ENCODE results near the gene TTLL11.

Gene TTLL11

DNA sequence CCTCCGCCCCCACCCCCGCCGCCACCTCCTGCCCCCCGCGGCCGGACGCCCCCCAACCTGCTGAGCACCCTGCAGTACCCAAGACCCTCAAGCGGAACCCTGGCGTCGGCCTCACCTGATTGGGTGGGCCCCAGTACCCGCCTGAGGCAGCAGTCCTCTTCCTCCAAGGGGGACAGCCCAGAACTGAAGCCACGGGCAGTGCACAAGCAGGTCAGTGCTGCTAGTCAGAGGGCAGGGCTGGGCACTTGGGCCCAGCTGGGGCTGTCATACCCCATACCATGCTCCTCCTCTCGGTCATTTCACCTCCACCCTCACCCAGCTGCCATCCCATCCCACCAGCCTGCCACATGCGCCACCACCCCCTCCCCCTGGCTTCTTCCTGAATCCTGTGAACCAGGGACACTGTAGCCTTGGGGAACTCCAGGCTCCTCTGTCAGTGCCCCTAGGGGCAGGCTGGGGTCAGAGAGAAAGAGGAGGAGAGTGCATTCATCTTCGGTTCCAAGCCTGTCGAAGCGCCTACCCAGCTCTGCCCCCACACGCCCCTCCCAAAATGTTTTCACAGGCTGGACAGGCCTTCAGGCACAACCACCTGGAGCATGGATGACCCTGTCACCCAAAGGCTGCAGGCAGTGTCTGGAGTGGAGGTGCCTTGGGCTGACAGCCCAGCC lies 319.7 kb downstream of the TTLL11 start:
- no peak for DNase-seq (ENCODE audit: low spot score)

DNA sequence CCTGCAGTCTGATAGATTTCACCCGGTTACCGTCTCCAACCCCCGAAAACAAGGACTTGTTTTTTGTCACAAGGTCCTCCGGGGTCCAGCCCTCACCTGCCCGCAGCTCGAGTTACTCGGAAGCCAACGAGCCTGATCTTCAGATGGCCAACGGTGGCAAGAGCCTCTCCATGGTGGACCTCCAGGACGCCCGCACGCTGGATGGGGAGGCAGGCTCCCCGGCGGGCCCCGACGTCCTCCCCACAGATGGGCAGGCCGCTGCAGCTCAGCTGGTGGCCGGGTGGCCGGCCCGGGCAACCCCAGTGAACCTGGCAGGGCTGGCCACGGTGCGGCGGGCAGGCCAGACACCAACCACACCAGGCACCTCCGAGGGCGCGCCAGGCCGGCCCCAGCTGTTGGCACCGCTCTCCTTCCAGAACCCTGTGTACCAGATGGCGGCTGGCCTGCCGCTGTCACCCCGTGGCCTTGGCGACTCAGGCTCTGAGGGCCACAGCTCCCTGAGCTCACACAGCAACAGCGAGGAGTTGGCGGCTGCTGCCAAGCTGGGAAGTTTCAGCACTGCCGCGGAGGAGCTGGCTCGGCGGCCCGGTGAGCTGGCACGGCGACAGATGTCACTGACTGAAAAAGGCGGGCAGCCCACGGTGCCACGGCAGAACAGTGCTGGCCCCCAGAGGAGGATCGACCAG lies 320.4 kb downstream of the TTLL11 start:
- DNase-seq (ENCODE audit: low spot score) = no peak
